ENCODE data around the gene OCA2. TPM values are rescaled to one million over a fixed set of nuclear protein-coding genes. Genes with fewer than 3 reads are reported as not detected.

The OCA2 gene
- total RNA-seq, 1 experiment from 2014 or later: 0.31 TPM

- Histone ChIP-seq H3T11ph (ENCODE audit: low read length) (no peak overlapping the region), H2AK5ac (ENCODE audit: insufficient read length, low read length) (no peak overlapping the region), H3K9ac (ENCODE audit: extremely low read depth, insufficient read length, low read length) (no peak overlapping the region), H2BK12ac (ENCODE audit: insufficient read length, low read depth, low read length) (no peak overlapping the region), H3K23ac (ENCODE audit: insufficient read length, low read depth, low read length) (no peak overlapping the region), H2BK120ac (ENCODE audit: low read depth, low read length, poor library complexity, severe bottlenecking) (no peak overlapping the region), H2BK15ac (ENCODE audit: low read depth, low read length) (no peak overlapping the region), H3K79me2 (ENCODE audit: insufficient read depth, low read length) (no peaks in the 10 kb centered on the region), H3K27me3 (ENCODE audit: insufficient read depth, low read length) (no peaks in the 10 kb centered on the region), H3K18ac (ENCODE audit: insufficient read length, low read depth, low read length) (no peak overlapping the region), H3K4me2 (ENCODE audit: insufficient read depth, insufficient read length, low read length) (no peak overlapping the region), H4K91ac (ENCODE audit: insufficient read length, low read depth, low read length) (no peak overlapping the region), H4K5ac (ENCODE audit: insufficient read length, low read depth, low read length) (no peak overlapping the region), H2AFZ (ENCODE audit: low read length) (no peak overlapping the region), H2BK5ac (ENCODE audit: insufficient read length, low read length) (no peak overlapping the region), H3K4me1 (ENCODE audit: insufficient read depth, low read length) (no peaks in the 10 kb centered on the region), H3K23me2 (ENCODE audit: insufficient read length, low read depth, low read length, poor library complexity, severe bottlenecking) (no peaks in the 10 kb centered on the region), H2BK20ac (ENCODE audit: low read depth, low read length, poor library complexity, severe bottlenecking) (no peak overlapping the region), H4K8ac (replicated peaks; ENCODE audit: insufficient read length, low read depth, low read length) (no peak overlapping the region), H3K4ac (ENCODE audit: low read depth, low read length) (no peak overlapping the region), H3K27ac (ENCODE audit: insufficient read length, low read depth, low read length) (no peak overlapping the region), H3K9me3 (ENCODE audit: control insufficient read depth, low read depth, low read length) (no peaks in the 10 kb centered on the region), H4K20me1 (ENCODE audit: control insufficient read depth, insufficient read depth, insufficient read length) (no peaks in the 10 kb centered on the region), H3K14ac (ENCODE audit: insufficient read depth, low read length) (no peak overlapping the region), H3K56ac (ENCODE audit: insufficient read length, low read depth, low read length) (no peak overlapping the region), H3K79me1 (ENCODE audit: insufficient read depth, low read depth, low read length, poor library complexity, severe bottlenecking) (no peaks in the 10 kb centered on the region)
- DNase-seq: no peak
- WGBS (ENCODE audit: extremely low coverage, insufficient read length, low lambda C conversion rate): no CpG with 5 or more reads among the region's 15 CpGs
- H3K27ac Mint-ChIP-seq: no peak overlapping the region
- TF ChIP-seq CTCF (conservative IDR thresholded peaks at IDR 0.05): no peak
- no peak overlapping the region for H3K4me3 Mint-ChIP-seq
- peaks cover 3 to 5% of the 10 kb centered on the region in 2 experiments; a peak in 2 of 4 replicates for H3K4me1 Mint-ChIP-seq
- H3K9me3 Mint-ChIP-seq: no peaks in the 10 kb centered on the region; a peak in 1 of 5 replicates
- H3K36me3 Mint-ChIP-seq (ENCODE audit: insufficient read depth in 1 of 3, low read depth in 3 of 3): no peaks in the 10 kb centered on the region
- no peaks in the 10 kb centered on the region; the same call in none of the 2 replicates for H3K27me3 Mint-ChIP-seq (ENCODE audit: low read depth)
These were observed 322.6 kb downstream of the OCA2 start for GRCh38 chr15:27776501-27776900.

Measured in H9 (cell line).